PC-9 (cell line): ENCODE data around the gene FMNL1. TPM values are rescaled to one million over a fixed set of nuclear protein-coding genes. Genes with fewer than 3 reads are reported as not detected.

ENCODE experiments used
- BruUV-seq: library from RNA; stranded (reverse); fragments of 400-500 nt; replicated peaks from 2 replicates; lab custom pipeline; 2021; lab: Mats Ljungman, UMichigan
- CTCF ChIA-PET: fragments of 300-600 bp; sonication (Branson Sonifier 250); formaldehyde crosslinking; loops from one replicate; lab custom pipeline; 2022; ENCODE audit warnings: antibody characterized with exemption; lab: Charles Lee
- POLR2A ChIA-PET: fragments of 300-600 bp; sonication (Branson Sonifier 250); formaldehyde crosslinking; loops from one replicate; lab custom pipeline; 2022; ENCODE audit warnings: antibody characterized with exemption; ENCODE audit not compliant: unreplicated experiment; lab: Charles Lee
- DNase-seq, 2 experiments: peaks; one replicate each; pipeline versions ENCODE4 v3.0.0 to v3.0.0-alpha.2; 2015 to 2022; ENCODE audit warnings: mixed read lengths in 1 of 2
- H2AFZ ChIP-seq: fragments of 200-600 bp; sonication (generic); 2 replicates; pipeline ENCODE4 v1.8.1; 2017; ENCODE audit warnings: antibody characterized with exemption
- H3F3A ChIP-seq: fragments of 200-600 bp; sonication (generic); 2 replicates; pipeline ENCODE4 v1.8.1; 2017; ENCODE audit warnings: antibody characterized with exemption, mild to moderate bottlenecking, low read depth; ENCODE audit not compliant: insufficient read depth
- H3K27ac ChIP-seq: fragments of 200-600 bp; sonication (generic); 2 replicates; pipeline ENCODE4 v1.6.1; 2016; ENCODE audit warnings: mixed run types
- H3K27me3 ChIP-seq: fragments of 200-600 bp; sonication (generic); 2 replicates; pipeline ENCODE4 v1.6.1; 2016; ENCODE audit warnings: low read depth, mixed run types; ENCODE audit not compliant: insufficient read depth
- H3K36me3 ChIP-seq: fragments of 200-600 bp; sonication (generic); 2 replicates; pipeline ENCODE4 v1.6.1; 2016; ENCODE audit warnings: low read depth, mixed run types
- H3K4me1 ChIP-seq: fragments of 200-600 bp; sonication (generic); replicated peaks from 2 replicates; pipeline ENCODE4 v1.6.1; 2016; ENCODE audit warnings: mixed run types; ENCODE audit not compliant: insufficient read depth
- H3K4me2 ChIP-seq: fragments of 200-600 bp; sonication (generic); 2 replicates; pipeline ENCODE4 v1.6.1; 2017; ENCODE audit warnings: mixed run types
- H3K4me3 ChIP-seq: fragments of 200-600 bp; sonication (generic); 2 replicates; pipeline ENCODE4 v1.6.1; 2016; ENCODE audit warnings: mixed run types
- H3K79me2 ChIP-seq: fragments of 200-600 bp; sonication (generic); 2 replicates; pipeline ENCODE4 v1.6.1; 2017; ENCODE audit warnings: low read depth, mixed run types
- H3K9me2 ChIP-seq: fragments of 200-600 bp; sonication (generic); 2 replicates; pipeline ENCODE4 v1.8.1; 2017; ENCODE audit warnings: mild to moderate bottlenecking; ENCODE audit not compliant: insufficient read depth
- H3K9me3 ChIP-seq: fragments of 200-600 bp; sonication (generic); 2 replicates; pipeline ENCODE4 v1.8.1; 2016; ENCODE audit warnings: low read depth; ENCODE audit not compliant: insufficient read depth
- H4K20me1 ChIP-seq: fragments of 200-600 bp; sonication (generic); 2 replicates; pipeline ENCODE4 v1.8.1; 2017; ENCODE audit not compliant: insufficient read depth
- EZH2 ChIP-seq: fragments of 200-600 bp; sonication (generic); IDR thresholded peaks from 2 replicates; pipeline ENCODE4 v1.8.0; 2017; ENCODE audit warnings: antibody characterized with exemption, low read depth
- intact Hi-C: fragments of 100-400 bp; cut with micrococcal nuclease; formaldehyde crosslinking; loops from one replicate; pipeline ENCODE4 v1.10.0; 2022; ENCODE audit not compliant: unreplicated experiment
- total RNA-seq: library from RNA; stranded (reverse); gene quantifications from 2 replicates; pipeline ENCODE4 v1.2.3, GENCODE V29; 2021
- TF ChIP-seq, protein P1 (sequence below): fragments of 200-600 bp; sonication (generic); conservative IDR thresholded peaks from 2 replicates; pipeline ENCODE4 v1.6.1; 2017; ENCODE audit warnings: mixed run types, antibody characterized with exemption, mild to moderate bottlenecking, moderate library complexity

The FMNL1 gene
- total RNA-seq, 1 experiment from 2014 or later, result 12.9 TPM

DNA sequence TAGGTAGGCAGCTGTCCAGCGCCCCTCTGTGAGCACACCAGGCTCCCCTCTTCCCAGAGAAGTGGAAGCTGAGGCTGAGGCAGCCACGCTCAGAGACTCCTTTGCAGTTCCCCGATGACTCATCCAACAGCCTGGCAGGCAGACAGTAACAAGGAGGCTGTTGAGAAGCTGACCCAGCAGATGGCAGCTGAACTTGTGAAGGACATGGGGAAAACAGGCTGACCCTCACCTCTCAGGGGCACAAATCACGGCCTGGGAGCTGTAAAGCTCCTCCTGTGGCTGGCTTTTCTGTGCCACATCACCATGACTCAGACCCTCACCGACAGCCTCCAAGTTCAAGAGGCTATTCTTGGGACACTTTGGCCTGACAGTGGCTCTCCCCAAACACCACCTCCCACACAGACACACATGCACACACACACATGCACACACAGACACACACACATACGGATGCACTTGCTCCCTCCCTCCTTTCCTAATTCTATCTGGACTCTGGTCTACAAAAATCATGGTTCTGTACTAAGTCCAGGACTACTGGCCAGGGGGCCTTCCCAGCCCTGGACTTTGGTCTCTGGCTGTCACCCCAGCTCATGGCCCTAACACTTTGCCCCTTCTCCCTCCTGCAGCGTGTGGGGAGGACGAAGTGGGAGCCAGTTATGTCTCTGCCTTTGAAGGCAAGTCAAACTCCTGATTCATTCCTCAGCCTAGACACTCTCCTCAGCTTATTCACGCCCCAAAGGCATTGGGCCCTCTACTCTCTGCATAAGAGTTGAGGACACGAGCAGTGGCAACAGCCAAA, 71.9 kb downstream of the FMNL1 start:
- POLR2A ChIA-PET, result interaction anchor here (0.6 to 1.0 kb wide), 6 partner anchors 17 to 558 kb away, joined by 3 to 12 read pairs (median 4); partner anchors contain the start of gene MAP3K14
- no peak overlapping the region for H3K4me3 ChIP-seq
- intact Hi-C loops, result loop anchor here (1.0 to 2.0 kb wide), 5 partner anchors 17 to 92 kb away; partner anchors contain the start of gene MAP3K14

DNA sequence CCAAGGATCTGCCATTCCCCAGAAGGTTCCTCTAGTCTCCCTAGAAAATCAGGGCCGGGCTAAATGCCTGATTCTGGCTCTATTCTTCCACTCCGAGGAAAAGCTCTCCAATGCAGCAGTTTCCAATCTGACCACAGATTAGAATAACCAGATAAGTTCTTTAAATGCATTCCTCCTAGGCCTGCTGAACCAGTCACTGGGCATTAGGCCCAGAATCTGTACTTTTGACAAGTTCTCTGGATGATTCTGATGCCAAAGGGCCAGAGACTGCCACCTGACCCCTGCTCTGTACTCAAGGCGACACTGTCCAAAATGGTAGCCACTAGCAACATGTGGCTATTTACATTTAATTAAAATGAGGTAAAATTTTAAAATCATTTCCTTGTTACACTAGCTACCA, 72.8 kb downstream of the FMNL1 start:
- peak overlapping the region; percentile 82 for H3K27ac ChIP-seq
- TF ChIP-seq, protein P1, sequence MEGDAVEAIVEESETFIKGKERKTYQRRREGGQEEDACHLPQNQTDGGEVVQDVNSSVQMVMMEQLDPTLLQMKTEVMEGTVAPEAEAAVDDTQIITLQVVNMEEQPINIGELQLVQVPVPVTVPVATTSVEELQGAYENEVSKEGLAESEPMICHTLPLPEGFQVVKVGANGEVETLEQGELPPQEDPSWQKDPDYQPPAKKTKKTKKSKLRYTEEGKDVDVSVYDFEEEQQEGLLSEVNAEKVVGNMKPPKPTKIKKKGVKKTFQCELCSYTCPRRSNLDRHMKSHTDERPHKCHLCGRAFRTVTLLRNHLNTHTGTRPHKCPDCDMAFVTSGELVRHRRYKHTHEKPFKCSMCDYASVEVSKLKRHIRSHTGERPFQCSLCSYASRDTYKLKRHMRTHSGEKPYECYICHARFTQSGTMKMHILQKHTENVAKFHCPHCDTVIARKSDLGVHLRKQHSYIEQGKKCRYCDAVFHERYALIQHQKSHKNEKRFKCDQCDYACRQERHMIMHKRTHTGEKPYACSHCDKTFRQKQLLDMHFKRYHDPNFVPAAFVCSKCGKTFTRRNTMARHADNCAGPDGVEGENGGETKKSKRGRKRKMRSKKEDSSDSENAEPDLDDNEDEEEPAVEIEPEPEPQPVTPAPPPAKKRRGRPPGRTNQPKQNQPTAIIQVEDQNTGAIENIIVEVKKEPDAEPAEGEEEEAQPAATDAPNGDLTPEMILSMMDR, result no peak
- TF ChIP-seq EZH2, result no peak
- H2AFZ ChIP-seq, result no peak overlapping the region
- CTCF ChIA-PET, result interaction anchor here (0.6 to 1.5 kb wide), 3 partner anchors 74 to 159 kb away, joined by 3 to 7 read pairs (median 6); partner anchors contain the start of gene ACBD4
- H3K4me2 ChIP-seq, result peak overlapping the region; percentile 59
- H3K4me3 ChIP-seq, result no peak overlapping the region
- H3K4me1 ChIP-seq, result peaks cover 61% of the 10 kb centered on the region
- intact Hi-C loops, result loop anchor here (1.0 to 2.0 kb wide), 3 partner anchors 18 to 23 kb away; partner anchors contain the start of gene MAP3K14
- H3K27me3 ChIP-seq, result no peaks in the 10 kb centered on the region
- peaks cover 2% of the 10 kb centered on the region; the same call in 1 of the 2 replicates for H4K20me1 ChIP-seq
- peak; percentile 69 to 93 for DNase-seq
- no peaks in the 10 kb centered on the region for H3K9me2 ChIP-seq
- POLR2A ChIA-PET, result interaction anchor here (0.6 kb wide), 3 partner anchors 16 to 20 kb away, joined by 3 to 6 read pairs (median 3); no protein-coding TSS in a partner anchor
- H3K36me3 ChIP-seq, result peaks cover 47% of the 10 kb centered on the region
- H3K9me3 ChIP-seq, result no peaks in the 10 kb centered on the region
- peaks cover 93% of the 10 kb centered on the region for H3K79me2 ChIP-seq
- BruUV-seq, result no TSS peak
- H3F3A ChIP-seq, result peaks cover 65% of the 10 kb centered on the region

More for the DNA sequence above, 71.9 kb downstream of the FMNL1 start:
- peaks cover 4% of the 10 kb centered on the region; the same call in 1 of the 2 replicates for H4K20me1 ChIP-seq
- H3K9me3 ChIP-seq, result no peaks in the 10 kb centered on the region
- TSS peak; percentile 86 for BruUV-seq
- peaks cover 61% of the 10 kb centered on the region for H3F3A ChIP-seq
- H3K9me2 ChIP-seq, result no peaks in the 10 kb centered on the region
- CTCF ChIA-PET, result interaction anchor here (0.6 to 1.5 kb wide), 6 partner anchors 10 to 158 kb away, joined by 3 to 6 read pairs (median 3); partner anchors contain the start of gene ACBD4
- peak overlapping the region; percentile 59 for H3K4me2 ChIP-seq
- H2AFZ ChIP-seq, result no peak overlapping the region
- H3K27me3 ChIP-seq, result no peaks in the 10 kb centered on the region
- peaks cover 84% of the 10 kb centered on the region for H3K79me2 ChIP-seq
- peak overlapping the region; percentile 82 for H3K27ac ChIP-seq
- peak; percentile 83 to 96 for DNase-seq
- no peak for TF ChIP-seq EZH2
- TF ChIP-seq, protein P1, result no peak; the same call in 1 of the 2 replicates
- H3K36me3 ChIP-seq, result peaks cover 54% of the 10 kb centered on the region
- H3K4me1 ChIP-seq, result peaks cover 61% of the 10 kb centered on the region

DNA sequence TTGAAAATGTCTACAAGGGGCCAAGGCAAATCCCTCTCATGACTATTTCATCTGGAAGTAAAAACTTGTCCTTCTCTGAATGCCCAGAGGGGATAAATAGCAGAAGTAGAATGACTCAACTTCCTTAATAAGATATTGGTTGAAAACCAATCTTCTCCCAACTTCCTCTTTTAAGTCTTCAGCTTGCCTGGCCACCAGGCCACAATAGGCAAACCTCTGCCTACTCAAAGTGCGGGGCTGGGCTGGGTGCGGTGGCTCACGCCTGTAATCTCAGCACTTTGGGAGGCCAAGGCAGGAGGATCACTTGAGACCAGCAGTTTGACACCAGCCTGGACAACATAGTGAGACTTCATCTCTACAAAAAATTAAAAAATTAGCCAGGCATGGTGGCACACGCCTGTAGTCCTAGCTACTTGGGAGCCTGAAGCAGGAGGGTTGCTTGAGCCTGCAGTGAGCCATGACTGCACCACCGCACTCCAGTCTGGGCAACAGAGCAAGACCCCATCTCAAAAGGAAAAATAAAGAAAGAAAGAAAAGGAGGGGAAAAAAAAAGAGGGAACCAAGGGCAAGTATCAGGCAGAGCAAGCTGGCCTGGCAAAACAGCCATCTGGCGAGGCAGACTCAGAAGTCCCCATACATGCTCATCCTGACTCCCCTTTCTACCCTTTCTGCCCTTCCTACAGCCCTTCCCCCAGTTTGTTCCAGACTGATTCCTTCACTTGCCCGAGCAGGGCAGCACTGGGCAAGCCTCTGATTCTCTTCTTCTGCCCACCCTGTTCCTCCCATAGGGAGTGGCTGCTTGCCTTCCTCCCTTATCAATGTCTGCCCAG, 74.5 kb downstream of the FMNL1 start:
- Histone ChIP-seq H3F3A (peaks cover 77% of the 10 kb centered on the region), H3K27me3 (no peaks in the 10 kb centered on the region), H2AFZ (no peak overlapping the region), H3K9me3 (no peaks in the 10 kb centered on the region), H3K27ac (peak overlapping the region; percentile 82), H3K4me1 (peaks cover 61% of the 10 kb centered on the region), H3K9me2 (no peaks in the 10 kb centered on the region), H3K36me3 (peaks cover 38% of the 10 kb centered on the region), H3K79me2 (peaks cover 99% of the 10 kb centered on the region), H3K4me2 (peak overlapping the region; percentile 59), H3K4me3 (no peak overlapping the region), H4K20me1 (peaks cover 7% of the 10 kb centered on the region)
- CTCF ChIA-PET, result no interaction called here
- no TSS peak for BruUV-seq
- no peak for TF ChIP-seq EZH2
- TF ChIP-seq, protein P1, result no peak
- intact Hi-C loops, result no loop called here
- DNase-seq, result peak in 1 of 2 experiments; percentile 94
- POLR2A ChIA-PET, result interaction anchor here (0.7 kb wide), 2 partner anchors 15 to 21 kb away, joined by 3 to 5 read pairs; partner anchors contain the start of gene MAP3K14
